HEK293T (cell line): ENCODE data around the gene HSPG2.

Experiments used
- HDGF ChIP-seq: fragments of 450-650 bp; IDR thresholded peaks from 2 replicates; pipeline ENCODE4 v1.6.1; 2017; ENCODE audit warnings: antibody characterized with exemption, borderline replicate concordance
- SP1 ChIP-seq: fragments of 450-650 bp; IDR thresholded peaks from 2 replicates; pipeline ENCODE4 v1.6.1; 2017
- SUZ12 ChIP-seq: fragments of 450-650 bp; IDR thresholded peaks from 2 replicates; pipeline ENCODE4 v1.6.1; 2016; ENCODE audit warnings: mild to moderate bottlenecking

DNA sequence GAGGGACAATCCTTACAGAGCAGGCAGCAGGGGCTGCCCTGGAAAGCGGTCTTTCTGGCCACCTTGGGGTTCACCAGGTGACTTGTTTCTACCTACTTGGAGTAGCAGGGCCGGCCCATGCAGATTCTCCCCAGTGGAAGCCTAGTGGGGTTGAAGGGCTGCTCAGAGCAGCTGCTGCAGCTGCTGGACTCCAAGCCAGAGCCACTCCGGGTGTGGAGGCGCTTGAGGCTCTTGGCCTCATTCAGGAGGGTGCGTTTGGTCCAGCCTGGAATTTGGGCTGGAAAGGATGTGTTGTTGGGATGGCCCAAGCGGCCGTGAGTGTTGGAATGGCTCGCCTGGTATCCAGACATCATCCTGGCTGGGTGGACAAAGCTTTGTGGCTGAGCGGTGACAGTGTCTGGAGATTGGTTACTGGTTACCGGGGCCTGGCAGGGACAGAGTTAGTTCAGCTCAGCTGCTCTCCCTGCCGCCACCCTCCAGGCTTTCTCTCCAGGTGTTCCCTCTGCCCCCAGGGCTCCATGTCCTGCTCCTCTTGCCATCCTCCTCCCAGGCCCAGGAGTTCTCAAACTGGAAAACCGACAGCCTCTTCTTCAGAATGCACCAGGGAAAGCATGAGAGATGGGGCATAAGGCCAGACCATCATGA, 14.2 kb upstream of the HSPG2 start:
- TF ChIP-seq SP1 (no peak), SUZ12 (no peak), HDGF (no peak)
